ENCODE data around the gene MBD4.
A peak's percentile ranks its signal among the peaks of the same experiment; 100 is the strongest.
"Not testable (repeated sequence)": the region's sequence is repeated elsewhere in the genome, so short reads cannot be mapped to it uniquely, and the experiment has no call there.

The MBD4 gene

DNA sequence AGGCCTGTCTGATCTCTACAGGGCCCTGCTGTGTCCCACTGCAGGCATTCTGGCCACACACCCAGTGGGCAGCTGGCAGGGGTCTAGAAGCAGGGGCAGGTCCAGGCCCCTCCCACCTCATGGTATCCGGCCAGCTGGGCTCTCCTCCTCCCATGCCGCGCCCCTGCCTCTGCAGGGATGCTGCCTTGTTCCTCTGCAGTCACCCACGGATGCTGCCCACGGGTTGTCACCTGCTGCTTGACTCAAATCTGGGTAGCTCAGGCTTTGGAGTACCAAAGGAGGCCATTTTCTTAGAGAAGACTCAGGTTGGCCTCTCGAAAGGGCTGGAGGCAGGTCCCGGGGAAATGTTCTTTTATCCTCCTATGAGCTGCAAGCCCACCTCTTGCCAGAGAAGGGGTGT lies 36.3 kb downstream of the MBD4 start:
- no peak for DNase-seq

DNA sequence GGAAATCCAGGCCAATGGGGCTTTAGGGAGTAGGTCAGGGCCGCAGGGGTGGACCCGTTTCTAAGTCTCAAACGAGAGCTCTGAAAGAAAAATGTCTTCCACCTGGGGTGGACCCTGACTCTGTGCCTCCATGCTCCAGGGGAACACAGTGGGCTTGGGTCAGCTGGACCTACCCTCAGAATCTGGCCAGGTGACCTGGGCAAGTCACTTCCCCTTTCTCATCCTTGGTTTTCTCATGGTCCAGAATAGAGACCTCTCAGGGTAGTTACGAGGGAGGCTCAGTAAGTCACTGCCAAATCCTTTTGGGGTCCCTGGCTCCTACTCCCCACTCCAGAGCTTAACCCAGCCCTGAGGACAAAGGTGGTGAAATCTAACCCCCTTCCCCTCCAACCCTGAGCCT lies 37.1 kb downstream of the MBD4 start:
- DNase-seq: no peak

DNA sequence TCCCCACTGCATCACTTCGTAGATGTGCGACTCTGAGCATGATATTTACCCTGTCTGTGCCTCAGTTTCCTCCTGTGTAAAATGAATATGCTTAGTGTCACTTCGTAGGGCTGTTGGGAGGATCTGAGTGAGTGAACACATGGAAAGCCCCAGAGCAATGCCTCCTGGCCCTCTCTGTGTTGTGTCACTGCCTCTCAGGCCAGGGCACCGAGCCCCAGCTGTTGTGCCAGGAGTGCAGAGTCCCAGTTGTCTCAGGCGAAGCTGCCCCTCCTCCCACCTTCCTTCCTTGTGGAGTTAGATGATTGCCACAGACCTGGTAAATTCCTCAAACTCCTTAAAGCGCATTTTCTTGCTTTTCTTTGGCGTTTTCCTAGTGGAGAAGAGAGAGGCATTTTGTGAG lies 37.5 kb downstream of the MBD4 start:
- no peak for DNase-seq

DNA sequence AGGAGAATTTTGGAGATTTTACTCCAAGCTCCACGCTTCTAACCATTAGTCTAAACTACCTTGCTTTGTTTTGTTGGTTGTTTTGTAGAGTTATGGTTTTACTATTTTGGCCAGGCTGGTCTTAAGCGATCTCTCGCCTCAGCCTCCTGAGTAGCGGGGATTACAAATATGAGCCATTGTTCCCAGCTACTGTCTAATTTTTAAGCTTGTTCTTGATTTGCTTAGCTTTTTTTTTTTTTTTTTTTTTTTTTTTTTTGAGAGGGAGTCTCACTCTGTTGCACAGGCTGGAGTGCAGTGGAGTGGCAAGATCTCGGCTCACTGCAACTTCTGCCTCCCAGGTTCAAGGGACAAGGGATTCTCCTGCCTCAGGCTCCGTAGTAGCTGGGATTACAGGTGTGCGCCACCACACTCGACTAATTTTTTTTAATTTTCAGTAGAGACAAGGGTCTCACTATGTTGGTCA lies 39.8 kb downstream of the MBD4 start:
- DNase-seq: peak; percentile 79

DNA sequence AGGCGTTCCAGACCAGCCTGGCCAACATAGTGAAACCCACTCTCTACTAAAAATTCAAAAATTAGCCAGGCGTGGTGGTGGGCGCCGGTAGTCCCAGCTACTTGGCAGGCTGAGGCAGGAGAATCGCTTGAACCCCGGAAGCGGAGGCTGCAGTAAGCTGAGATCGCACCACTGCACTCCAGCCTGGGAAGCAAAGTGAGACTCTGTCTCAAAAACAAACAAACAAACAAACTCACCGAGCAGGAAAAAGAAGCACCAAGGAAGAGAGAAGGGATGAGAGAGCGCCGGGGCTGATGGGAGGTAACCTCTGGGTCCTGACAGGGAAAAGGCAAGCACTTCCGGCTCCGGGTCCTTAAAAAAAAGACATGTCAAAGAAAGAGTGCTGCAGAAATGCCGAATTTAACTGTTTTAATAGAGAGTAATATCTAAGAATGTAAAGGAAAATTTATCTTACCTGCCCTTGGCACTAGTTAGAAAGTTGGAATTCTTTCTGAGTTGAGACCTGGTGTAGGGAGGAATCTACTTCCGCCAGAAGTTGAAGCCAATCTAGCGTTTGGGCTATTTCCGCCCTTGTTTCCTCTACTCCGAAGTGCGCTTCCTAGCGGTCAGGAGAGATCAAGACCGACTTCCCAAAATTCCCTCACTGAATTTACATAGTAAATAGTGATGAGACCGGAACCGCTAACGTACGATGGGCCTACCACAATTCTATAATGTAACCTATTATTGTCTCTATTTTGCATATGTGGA lies 40.4 kb downstream of the MBD4 start:
- peak; percentile 99 for DNase-seq

DNA sequence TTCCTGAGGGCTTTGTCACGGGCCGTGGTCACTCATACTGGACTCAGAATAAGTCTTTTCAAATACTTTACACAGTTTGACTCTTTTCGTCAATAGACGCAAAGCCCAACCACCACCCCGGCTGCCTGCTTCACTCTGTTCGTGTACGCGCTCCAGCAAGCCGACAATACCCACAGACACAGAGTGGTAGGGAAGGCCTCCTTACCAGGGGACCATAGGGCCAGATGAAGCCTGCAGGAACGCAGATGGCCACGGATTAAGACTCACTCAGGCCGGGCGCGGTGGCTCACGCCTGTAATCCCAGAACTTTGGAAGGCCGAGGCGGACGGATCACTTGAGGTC lies 41.0 kb downstream of the MBD4 start:
- DNase-seq: peak; percentile 85

DNA sequence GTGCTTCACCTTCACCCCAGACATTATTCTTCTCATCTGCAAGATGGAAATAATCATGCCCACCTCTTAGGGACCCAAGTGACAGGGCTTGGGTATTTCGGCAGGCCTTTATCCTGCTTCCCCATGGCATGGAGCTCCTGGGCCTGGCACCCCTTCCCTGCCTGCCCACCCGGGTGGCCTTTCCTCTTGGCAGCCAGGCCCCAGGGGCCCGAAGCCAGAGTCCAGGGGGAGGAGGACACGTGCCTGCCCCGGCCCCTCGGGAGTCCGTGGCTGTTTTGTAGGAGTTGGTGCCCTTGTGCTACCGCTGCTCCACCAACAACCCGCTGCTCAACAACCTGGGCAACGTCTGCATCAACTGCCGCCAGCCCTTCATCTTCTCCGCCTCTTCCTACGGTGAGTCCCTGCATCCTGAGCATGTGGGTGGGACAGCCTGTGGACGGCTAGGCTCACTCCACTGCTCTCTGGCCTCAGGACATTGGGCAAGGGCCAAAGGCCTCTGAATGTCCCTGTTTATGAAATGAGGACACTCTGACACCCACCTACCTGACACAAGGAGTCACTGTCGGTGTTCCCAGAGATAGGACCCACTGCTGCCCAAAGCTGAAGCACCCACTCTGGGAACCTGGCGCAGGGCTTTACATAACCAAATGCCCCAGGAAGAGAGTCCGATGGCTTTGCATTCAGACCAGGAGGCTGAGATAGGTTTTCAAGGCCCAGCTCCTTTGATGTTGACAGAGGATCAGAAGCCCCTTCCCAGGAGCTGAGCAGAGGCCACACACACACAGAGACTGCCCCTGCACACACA lies 45.8 kb downstream of the MBD4 start:
- DNase-seq: not testable (repeated sequence)

DNA sequence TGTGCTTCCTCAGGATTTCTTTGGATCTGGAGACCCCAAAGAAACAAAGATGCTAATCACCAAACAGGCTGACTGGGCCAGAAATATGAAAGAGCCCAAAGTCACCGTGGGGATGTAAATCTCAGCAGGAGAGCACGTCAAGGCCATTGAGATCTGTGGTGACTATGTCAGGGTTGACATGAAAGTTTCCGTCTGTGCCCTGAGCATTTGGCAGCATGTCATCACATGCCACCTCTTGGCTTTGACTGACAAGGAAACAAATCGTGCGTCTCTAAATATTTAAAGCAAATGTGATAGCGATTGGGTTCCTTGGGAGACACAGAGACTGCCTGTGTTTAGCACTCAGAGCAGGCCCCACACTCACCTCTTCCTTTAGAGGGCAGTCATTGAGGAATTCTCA lies 46.5 kb downstream of the MBD4 start:
- no peak for DNase-seq

DNA sequence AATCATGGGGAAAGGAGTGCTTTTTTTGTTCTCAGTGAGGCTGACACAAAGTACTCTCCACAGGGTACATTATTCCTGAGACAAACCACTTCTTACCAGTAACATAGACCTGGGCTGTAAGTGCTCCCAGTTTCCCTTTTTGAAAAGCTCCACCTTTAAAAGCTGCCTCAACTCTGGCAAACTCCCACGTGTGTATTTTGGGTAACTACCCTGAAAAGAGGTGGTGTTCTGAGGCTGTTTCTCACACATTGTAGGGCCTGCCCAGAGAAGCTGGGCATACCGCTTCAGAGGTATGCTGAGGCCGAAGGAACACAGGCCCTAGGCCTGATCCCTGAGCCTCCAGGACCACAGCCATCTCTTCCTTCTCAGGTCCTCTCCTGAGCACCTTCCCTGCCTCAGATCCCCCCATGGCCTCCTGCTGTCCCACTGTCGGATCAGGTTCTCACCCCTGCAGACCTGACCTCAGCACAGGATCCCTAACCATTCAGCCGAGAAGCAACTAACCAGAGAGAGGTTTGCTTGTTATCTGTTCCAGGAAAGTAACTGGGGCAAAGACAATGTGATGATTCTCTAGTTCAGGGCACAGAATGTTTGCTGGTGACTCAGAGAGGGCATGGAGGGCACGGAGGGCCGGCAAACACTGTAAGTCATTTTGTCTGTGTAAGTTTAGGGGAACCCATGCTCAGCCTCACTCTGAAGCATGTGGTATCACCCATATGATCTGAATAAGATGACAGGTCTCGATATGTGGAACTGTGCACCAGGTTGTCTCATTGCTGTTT lies 47.5 kb downstream of the MBD4 start:
- DNase-seq: not testable (repeated sequence)

DNA sequence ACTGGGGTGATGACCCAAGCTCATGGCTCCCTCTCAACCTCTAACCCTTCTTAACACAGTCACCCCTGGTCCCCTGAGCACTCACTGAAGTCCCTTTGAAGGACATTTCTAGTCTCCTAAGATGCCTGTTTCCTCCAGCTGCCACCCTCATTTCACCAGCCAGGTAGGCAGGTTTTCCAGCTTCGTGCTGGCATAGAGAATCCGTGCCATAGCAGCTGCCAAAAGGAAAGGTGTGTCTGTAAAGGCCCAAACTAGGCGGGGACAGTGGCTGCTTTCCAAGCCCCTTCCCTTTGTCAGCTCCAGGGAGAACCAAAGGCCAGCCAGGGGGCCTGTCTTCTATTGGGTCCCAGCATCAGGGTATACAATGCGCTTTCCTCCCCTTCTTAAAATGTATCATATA lies 48.2 kb downstream of the MBD4 start:
- not testable (repeated sequence) for DNase-seq

DNA sequence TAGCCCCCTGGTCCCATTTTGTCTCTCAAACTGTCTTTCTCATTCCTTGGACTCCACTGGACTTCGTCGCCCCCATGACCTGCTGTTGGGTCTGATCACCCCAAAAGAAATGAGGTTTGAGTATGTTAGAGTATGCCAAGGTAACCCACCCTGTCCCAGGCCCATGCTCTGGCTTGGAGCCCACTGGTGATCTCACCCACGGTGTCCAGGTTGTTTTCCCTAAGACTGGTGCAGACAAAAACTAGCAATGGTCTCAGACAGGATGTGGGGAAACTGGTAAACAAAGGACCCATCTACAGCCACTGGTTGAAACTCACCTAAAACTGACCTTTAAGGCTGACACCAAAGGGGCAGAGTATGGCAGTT lies 50.2 kb downstream of the MBD4 start:
- DNase-seq: no peak

DNA sequence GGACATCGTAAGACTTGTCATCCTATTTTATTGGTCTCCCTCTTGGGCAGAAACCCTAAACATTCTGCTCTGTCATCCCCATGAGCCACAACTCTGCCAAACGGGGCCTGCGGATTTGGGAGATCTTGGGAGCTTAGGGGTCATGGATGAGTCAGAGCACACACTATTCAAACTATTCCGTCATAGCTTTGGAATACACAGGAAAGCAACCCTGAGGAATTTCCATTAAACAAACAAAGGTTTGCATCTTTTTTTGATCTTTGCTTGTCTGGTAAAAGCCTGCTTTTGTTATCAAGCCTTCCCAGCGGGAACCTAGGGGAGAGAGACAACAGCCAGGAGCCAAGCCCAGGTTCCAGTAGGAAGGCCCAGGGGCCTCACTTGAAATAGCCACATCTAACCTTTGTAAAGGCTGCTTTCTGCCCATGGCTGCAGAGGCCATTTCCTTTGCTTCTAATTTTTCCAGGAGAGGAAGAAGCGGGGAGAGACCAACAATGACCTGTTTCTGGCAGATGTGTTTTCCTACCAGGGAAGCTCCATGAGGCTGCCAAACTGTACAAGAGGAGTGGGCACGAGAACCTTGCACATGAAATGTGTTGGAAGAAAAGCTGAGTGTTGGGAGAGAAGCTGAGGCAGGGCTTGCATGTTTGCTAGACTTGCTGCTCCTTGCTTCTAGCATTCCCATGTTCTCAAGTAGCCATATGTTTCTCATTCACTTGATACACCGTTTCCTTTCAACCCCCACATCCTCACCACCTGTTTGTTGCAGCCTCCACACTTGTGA lies 50.8 kb downstream of the MBD4 start:
- DNase-seq: not testable (repeated sequence)

DNA sequence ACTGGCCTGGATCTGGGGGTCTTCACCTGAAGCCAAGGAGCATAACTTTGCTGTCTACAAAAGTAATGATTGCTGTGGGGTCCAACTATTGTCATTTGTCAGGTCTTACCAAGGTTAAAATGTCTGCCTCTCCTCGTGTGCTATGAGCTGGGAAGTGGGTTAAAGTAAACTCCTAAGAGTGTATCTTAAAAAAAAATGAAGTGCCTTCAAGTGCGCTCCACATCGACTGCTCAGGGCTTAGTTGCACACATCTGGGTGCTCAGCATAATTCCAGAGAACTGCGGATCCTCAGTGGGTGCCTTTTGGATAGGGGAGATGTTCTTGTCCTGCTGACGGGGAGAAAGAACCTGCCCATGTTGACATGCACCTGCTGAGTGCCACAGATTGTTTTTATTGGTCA lies 52.3 kb downstream of the MBD4 start:
- no peak for DNase-seq

DNA sequence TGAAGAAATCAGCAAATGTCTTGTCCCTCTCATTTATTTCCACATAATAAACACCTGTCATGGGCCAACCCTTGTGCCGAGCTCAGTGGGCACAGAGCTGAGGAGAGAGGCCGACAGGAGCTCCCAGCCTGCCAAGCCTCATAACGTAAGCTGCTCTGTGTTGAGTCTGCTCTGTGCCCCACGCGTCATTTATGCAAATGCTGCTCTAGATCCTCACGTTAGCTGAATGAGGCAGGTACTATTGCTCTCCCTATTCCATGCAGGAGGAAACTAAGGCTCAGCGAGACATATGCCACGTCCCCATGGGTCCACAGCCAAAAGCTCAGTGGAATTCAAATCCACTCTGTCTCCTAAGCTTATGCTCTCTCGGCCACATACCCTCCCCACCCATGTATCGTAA lies 52.8 kb downstream of the MBD4 start:
- DNase-seq: no peak

DNA sequence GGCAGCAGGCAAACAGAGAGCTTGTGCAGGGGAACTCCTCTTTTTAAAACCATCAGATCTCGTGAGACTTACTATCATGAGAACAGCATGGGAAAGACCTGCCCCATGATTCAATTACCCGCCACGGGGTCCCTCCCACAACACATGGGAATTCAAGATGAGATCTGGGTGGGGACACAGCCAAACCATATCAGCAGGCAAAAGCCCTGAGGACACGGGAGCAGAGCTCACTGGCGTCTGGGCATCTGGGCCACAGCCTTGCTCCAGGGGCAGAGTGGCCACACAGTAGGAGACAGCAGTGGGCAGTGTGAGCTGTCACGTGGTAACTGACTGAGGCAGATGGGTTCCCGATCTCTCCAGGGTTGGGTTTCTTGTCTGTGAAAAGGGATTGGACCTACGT lies 54.2 kb downstream of the MBD4 start:
- peak; percentile 61 for DNase-seq

DNA sequence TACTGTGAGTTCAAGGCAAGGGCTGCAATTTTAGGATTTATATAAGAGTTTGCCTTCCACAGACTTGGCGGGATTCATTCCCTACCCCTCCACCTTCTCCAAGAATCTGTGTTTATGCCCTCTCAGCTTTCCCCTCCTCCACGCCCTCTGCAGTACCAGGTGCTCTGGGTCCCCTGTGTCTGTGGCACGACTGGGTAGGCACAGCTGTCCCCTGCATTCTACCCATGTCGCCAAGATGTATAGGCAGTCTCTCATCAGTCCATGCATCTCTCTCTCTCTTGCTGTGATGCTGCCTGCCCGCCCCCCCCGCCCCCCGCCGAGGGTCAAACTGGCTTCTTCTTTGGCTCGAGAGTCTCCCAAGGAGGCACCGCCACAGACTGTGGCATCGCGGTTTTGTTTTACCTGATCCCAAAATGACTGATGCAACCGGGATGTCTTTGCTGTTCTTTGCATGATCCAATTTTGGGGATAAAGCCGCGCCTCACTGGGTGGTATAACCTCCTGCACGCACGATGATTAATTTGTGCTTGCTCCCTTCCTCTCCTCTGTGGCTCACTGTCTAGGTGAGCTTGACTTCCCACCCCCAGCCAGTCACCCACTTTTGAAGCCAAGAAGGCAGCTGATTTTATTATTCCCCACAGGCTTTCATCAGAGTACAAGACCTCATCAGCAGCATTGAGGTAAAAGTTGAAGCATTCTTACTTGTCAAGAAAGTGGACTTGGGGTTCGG lies 55.0 kb downstream of the MBD4 start:
- DNase-seq: peak; percentile 89

DNA sequence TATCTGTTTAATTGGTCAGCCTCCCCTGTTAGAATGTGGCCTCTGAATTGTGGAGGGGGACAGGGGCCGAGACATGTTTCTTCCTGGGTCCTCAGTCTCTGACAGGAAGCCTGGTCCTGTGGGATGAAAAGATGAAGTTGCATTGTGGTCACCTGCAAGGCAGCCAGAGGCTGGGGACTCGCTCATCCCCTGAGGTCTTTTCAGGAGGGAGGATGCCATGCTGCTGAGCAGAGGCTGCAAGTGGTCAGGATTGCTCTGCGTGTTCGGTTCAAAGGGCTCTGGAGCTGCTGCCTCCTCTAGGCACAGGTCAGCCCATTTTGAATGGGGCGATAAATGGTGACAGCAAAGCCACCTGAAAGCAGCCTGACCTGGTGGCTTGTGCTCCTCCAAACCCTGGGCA lies 55.6 kb downstream of the MBD4 start:
- DNase-seq: not testable (repeated sequence)

DNA sequence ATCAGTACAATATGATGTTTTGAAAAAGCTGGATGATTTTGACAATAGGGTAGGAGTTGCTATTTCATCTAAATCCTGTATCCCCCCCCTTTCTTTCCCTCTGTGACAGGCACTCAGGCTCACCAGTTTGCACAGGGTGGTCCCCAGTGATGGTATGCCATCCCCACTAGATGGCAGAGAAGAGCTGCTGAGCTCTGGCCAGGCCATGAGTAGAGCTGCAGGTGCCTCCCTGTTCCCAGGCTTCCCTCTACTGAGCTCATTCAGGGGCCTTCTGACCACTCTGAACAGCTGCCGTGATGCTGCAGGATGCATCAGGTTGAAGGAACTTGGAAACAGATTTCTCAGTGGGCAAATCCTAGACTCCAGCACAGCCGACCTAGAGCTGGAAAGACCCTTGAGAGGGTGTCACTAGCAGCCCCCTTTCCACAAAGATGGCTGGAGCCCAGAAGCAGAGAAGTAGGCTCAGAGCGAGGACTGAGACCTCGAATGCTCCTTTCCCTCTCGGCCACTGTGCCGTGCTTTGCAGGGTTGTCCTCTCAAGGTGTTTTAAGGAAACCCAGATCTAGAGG lies 56.4 kb downstream of the MBD4 start:
- peak; percentile 95 for DNase-seq

DNA sequence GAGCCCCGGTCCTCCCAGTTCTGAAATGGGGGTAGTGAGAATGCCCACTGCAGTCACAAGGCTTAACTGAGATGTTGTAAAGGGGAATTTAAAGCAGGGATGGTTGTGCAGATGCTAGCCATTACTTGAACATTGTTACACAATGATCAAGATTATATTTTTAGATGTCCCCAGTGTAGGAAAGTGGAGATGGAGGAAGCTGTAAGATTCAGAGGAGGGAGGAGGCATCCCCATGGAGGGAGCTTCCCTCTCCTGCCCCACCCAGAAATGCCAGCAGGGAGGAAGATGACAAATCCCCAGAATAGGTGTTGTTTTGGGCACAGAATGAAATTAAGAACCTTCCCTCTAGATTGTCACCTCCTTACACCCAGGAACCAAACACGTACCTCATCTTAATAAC lies 57.4 kb downstream of the MBD4 start:
- no peak for DNase-seq
